ENCODE data around the gene TMEM97. TPM values are rescaled to one million over a fixed set of nuclear protein-coding genes. Genes with fewer than 3 reads are reported as not detected.

TMEM97 gene
- total RNA-seq = 1 to 10 TPM; 4.5 to 9.2 (median 7.2) TPM

- H3K36me3 ChIP-seq = no peaks in the 10 kb centered on the region
- peak within 1 kb of the TSS; percentile 36 to 64 for H3K4me3 ChIP-seq
- WGBS, 2 donors (ENCODE audit: low coverage in 1 of 2) = 0% methylated on average over 7 to 18 of the region's 72 CpGs
- ATAC-seq = peak; percentile 99
- H3K27me3 ChIP-seq = no peaks in the 10 kb centered on the region
- no peaks in the 10 kb centered on the region for H3K9me3 ChIP-seq
- peak within 1 kb of the TSS; percentile 11 to 83 (median 74) for H3K27ac ChIP-seq
- TF ChIP-seq POLR2A (IDR thresholded peaks at IDR 0.05) (no peak), POLR2AphosphoS5 (IDR thresholded peaks at IDR 0.05) (peak; percentile 35), CTCF (IDR thresholded peaks at IDR 0.05) (peak in 1 of 4 experiments; percentile 32), EP300 (IDR thresholded peaks at IDR 0.05) (no peak)
- H3K4me1 ChIP-seq = peaks cover 0 to 24% (median 8%) of the 10 kb centered on the region in 3 donors
Observed at GRCh38 chr17:28318759-28319597, at the start of gene TMEM97. Gene TMEM97 (plus strand): TSS chr17:28319200. CDS start chr17:28319240, 40 bp downstream.

GRCh38 chr17:28270055-28270454 is 48.9 kb upstream of the TMEM97 start:
- Histone ChIP-seq H3K4me3 (no peak overlapping the region), H3K9me3 (no peaks in the 10 kb centered on the region), H3K4me1 (no peaks in the 10 kb centered on the region), H3K27me3 (no peaks in the 10 kb centered on the region), H3K36me3 (no peaks in the 10 kb centered on the region), H3K27ac (no peak overlapping the region)
- TF ChIP-seq POLR2A (IDR thresholded peaks at IDR 0.05) (no peak), CTCF (IDR thresholded peaks at IDR 0.05) (no peak), EP300 (IDR thresholded peaks at IDR 0.05) (no peak), POLR2AphosphoS5 (IDR thresholded peaks at IDR 0.05) (no peak)
- no CpG with 5 or more reads among the region's 2 CpGs for WGBS, 2 donors (ENCODE audit: low coverage in 1 of 2)
- ATAC-seq = no peak

- Histone ChIP-seq H3K27ac (no peak overlapping the region), H3K4me3 (no peak overlapping the region), H3K4me1 (no peaks in the 10 kb centered on the region), H3K27me3 (peaks cover 6% of the 10 kb centered on the region), H3K36me3 (no peaks in the 10 kb centered on the region), H3K9me3 (no peaks in the 10 kb centered on the region)
- ATAC-seq = no peak
- no peak for TF ChIP-seq POLR2A (IDR thresholded peaks at IDR 0.05)
- TF ChIP-seq POLR2AphosphoS5 (IDR thresholded peaks at IDR 0.05) = no peak
- no peak for TF ChIP-seq CTCF (IDR thresholded peaks at IDR 0.05)
- TF ChIP-seq EP300 (IDR thresholded peaks at IDR 0.05) = no peak
- WGBS, 2 donors (ENCODE audit: low coverage in 1 of 2) = no CpG with 5 or more reads among the region's 1 CpG
Observed at GRCh38 chr17:28270926-28271325, 48.1 kb upstream of the TMEM97 start.

GRCh38 chr17:28271431-28271830 is 47.6 kb upstream of the TMEM97 start:
- ATAC-seq = no peak
- WGBS, 2 donors (ENCODE audit: low coverage in 1 of 2) = 100% methylated on average over 1 of the region's 3 CpGs

More at GRCh38 chr17:28271431-28271830, 47.6 kb upstream of the TMEM97 start:
- no peaks in the 10 kb centered on the region for H3K4me1 ChIP-seq
- TF ChIP-seq CTCF (IDR thresholded peaks at IDR 0.05) (no peak), EP300 (IDR thresholded peaks at IDR 0.05) (no peak), POLR2AphosphoS5 (IDR thresholded peaks at IDR 0.05) (no peak), POLR2A (IDR thresholded peaks at IDR 0.05) (no peak)
- no peaks in the 10 kb centered on the region for H3K9me3 ChIP-seq
- no peak overlapping the region for H3K27ac ChIP-seq
- H3K4me3 ChIP-seq = no peak overlapping the region
- H3K36me3 ChIP-seq = no peaks in the 10 kb centered on the region
- peaks cover 11% of the 10 kb centered on the region for H3K27me3 ChIP-seq
